ENCODE measurements around the gene GSN. TPM values are rescaled to one million over a fixed set of nuclear protein-coding genes. Genes with fewer than 3 reads are reported as not detected.
A peak's percentile ranks its signal among the peaks of the same experiment; 100 is the strongest.

The GSN gene
- total and polyA plus RNA-seq, 10 of the 15 experiments (the other 5 are each of a cell fraction or from before 2014, with no cell fraction given), result 0.66 to 9.2 (median 6.2) TPM

DNA sequence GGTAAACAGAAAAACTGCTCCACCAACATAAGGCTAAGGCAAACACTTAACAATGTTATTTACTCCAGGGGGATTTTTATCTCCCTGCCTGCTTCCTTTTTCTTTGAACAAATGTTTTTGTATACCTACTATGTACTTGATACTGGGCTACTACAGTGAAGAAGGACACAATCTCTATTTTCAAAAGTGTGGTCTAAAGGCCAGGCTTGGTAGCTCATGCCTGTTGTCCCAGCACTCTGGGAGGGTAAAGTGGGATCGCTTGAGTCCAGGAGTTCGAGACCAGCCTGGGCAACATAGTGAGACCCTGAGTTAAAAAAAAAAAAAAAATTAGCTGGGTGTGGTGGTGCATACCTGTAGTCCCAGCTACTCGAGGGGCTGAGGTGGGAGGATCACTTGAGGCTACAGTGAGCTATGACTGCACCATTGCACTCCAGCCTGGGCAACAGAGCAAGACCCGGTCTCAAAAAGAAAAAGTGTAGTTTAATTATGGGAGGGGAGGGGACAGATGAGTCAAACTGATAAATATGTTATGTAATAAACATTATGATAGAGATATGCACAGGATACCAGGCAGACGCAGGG, 98.7 kb downstream of the GSN start:
- CTCF ChIA-PET, result interaction anchor here (1.2 kb wide), 1 partner anchor 9 kb away, joined by 4 read pairs; no protein-coding TSS in a partner anchor
- SMC1A ChIA-PET (ENCODE audit: uncharacterized antibody, unreplicated experiment), result interaction anchor here (3.5 kb wide), 1 partner anchor 13 kb away, joined by 22 read pairs; no protein-coding TSS in a partner anchor
- FAIRE-seq (no peak), ATAC-seq (no peak), DNase-seq (ENCODE audit: low read depth, low spot score) (no peak)
- Histone ChIP-seq H3K27ac (ENCODE audit: control insufficient read depth, insufficient read depth) (no peak overlapping the region), H3K9ac (ENCODE audit: control insufficient read depth, insufficient read depth, low read length) (no peak overlapping the region), H3K36me3 (ENCODE audit: control insufficient read depth in 2 of 2, insufficient read depth in 2 of 2, low read length in 1 of 2) (no peaks in the 10 kb centered on the region), H3K9me3 (replicated peaks; ENCODE audit: control insufficient read depth, insufficient read depth, low read length) (no peaks in the 10 kb centered on the region; the same call in 2 of the 3 replicates), H3K79me2 (ENCODE audit: control insufficient read depth, insufficient read depth, low read length) (no peaks in the 10 kb centered on the region; the same call in 1 of the 2 replicates), H4K20me1 (ENCODE audit: control insufficient read depth, insufficient read depth) (no peaks in the 10 kb centered on the region), H3K4me2 (ENCODE audit: control insufficient read depth, insufficient read depth) (no peak overlapping the region), H3K4me1 (ENCODE audit: control insufficient read depth, insufficient read depth, low read length) (peaks cover 7% of the 10 kb centered on the region; the same call in 1 of the 2 replicates), H3K4me3 (no peak overlapping the region), H3K27me3 (replicated peaks in 1 of 2; ENCODE audit: control insufficient read depth in 2 of 2, insufficient read depth in 2 of 2, low read length in 1 of 2) (no peaks in the 10 kb centered on the region), H2AFZ (ENCODE audit: control insufficient read depth, low read depth, low read length) (no peak overlapping the region)
- intact Hi-C loops (cut with micrococcal nuclease; ENCODE audit: unreplicated experiment) (no loop called here), in situ Hi-C loops (cut with MboI) (no loop called here)
- no TSS peak for BruUV-seq (replicated peaks)
- RAD21 ChIA-PET (ENCODE audit: unreplicated experiment), result interaction anchor here (1.1 kb wide), 1 partner anchor 13 kb away, joined by 3 read pairs; no protein-coding TSS in a partner anchor
- 75% methylated on average over 5 of the region's 5 CpGs for WGBS (ENCODE audit: insufficient coverage, insufficient replicate concordance, low lambda C conversion rate, missing lambda C conversion rate)
- POLR2A ChIA-PET, result interaction anchor here (1.0 kb wide), 1 partner anchor 14 kb away, joined by 4 read pairs; no protein-coding TSS in a partner anchor
- TF ChIP-seq, protein P1, sequence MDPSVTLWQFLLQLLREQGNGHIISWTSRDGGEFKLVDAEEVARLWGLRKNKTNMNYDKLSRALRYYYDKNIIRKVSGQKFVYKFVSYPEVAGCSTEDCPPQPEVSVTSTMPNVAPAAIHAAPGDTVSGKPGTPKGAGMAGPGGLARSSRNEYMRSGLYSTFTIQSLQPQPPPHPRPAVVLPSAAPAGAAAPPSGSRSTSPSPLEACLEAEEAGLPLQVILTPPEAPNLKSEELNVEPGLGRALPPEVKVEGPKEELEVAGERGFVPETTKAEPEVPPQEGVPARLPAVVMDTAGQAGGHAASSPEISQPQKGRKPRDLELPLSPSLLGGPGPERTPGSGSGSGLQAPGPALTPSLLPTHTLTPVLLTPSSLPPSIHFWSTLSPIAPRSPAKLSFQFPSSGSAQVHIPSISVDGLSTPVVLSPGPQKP (IDR thresholded peaks at IDR 0.05; ENCODE audit: low read depth, low read length), result no peak

- Histone ChIP-seq H3K4me1 (ENCODE audit: control insufficient read depth, insufficient read depth, low read length) (peaks cover 7% of the 10 kb centered on the region; the same call in 1 of the 2 replicates), H3K27ac (ENCODE audit: control insufficient read depth, insufficient read depth) (no peak overlapping the region), H3K79me2 (ENCODE audit: control insufficient read depth, insufficient read depth, low read length) (no peaks in the 10 kb centered on the region; the same call in 1 of the 2 replicates), H3K9ac (ENCODE audit: control insufficient read depth, insufficient read depth, low read length) (no peak overlapping the region), H3K4me2 (ENCODE audit: control insufficient read depth, insufficient read depth) (peak overlapping the region; percentile 25), H2AFZ (ENCODE audit: control insufficient read depth, low read depth, low read length) (no peak overlapping the region), H4K20me1 (ENCODE audit: control insufficient read depth, insufficient read depth) (no peaks in the 10 kb centered on the region), H3K4me3 (peak overlapping the region; percentile 84; the same call in 1 of the 2 replicates), H3K36me3 (ENCODE audit: control insufficient read depth in 2 of 2, insufficient read depth in 2 of 2, low read length in 1 of 2) (no peaks in the 10 kb centered on the region), H3K9me3 (replicated peaks; ENCODE audit: control insufficient read depth, insufficient read depth, low read length) (no peaks in the 10 kb centered on the region; the same call in 2 of the 3 replicates), H3K27me3 (replicated peaks in 1 of 2; ENCODE audit: control insufficient read depth in 2 of 2, insufficient read depth in 2 of 2, low read length in 1 of 2) (no peaks in the 10 kb centered on the region)
- in situ Hi-C loops (cut with MboI) (no loop called here), intact Hi-C loops (cut with micrococcal nuclease; ENCODE audit: unreplicated experiment) (no loop called here)
- POLR2A ChIA-PET, result no interaction called here
- no peak for ATAC-seq
- SMC1A ChIA-PET (ENCODE audit: uncharacterized antibody, unreplicated experiment), result no interaction called here
- FAIRE-seq, result no peak
- CTCF ChIA-PET, result interaction anchor here (1.2 kb wide), 1 partner anchor 9 kb away, joined by 4 read pairs; no protein-coding TSS in a partner anchor
- RAD21 ChIA-PET (ENCODE audit: unreplicated experiment), result no interaction called here
- 87% methylated on average over 4 of the region's 4 CpGs for WGBS (ENCODE audit: insufficient coverage, insufficient replicate concordance, low lambda C conversion rate, missing lambda C conversion rate)
- no peak for DNase-seq (ENCODE audit: low read depth, low spot score)
- BruUV-seq (replicated peaks), result no TSS peak
- TF ChIP-seq BACH1 (IDR thresholded peaks at IDR 0.05; ENCODE audit: borderline replicate concordance) (no peak), RUNX3 (IDR thresholded peaks at IDR 0.05; ENCODE audit: low read length) (no peak), ZNF217 (IDR thresholded peaks at IDR 0.05) (no peak), TCF3 (IDR thresholded peaks at IDR 0.05; ENCODE audit: borderline replicate concordance, insufficient read depth, low read depth, low read length) (no peak), FOXM1 (IDR thresholded peaks at IDR 0.05; ENCODE audit: low read depth, low read length) (no peak), TAF1 (IDR thresholded peaks at IDR 0.05; ENCODE audit: borderline replicate concordance, low read depth, low read length) (no peak), SRF (IDR thresholded peaks at IDR 0.05; ENCODE audit: low read depth in 2 of 2, low read length in 2 of 2) (no peak), FOXK2 (IDR thresholded peaks at IDR 0.05) (no peak), MAX (IDR thresholded peaks at IDR 0.05; ENCODE audit: low read depth, low read length) (no peak), ZNF274 (IDR thresholded peaks at IDR 0.05; ENCODE audit: insufficient read depth, insufficient read length) (no peak)
- TF ChIP-seq, protein P2, sequence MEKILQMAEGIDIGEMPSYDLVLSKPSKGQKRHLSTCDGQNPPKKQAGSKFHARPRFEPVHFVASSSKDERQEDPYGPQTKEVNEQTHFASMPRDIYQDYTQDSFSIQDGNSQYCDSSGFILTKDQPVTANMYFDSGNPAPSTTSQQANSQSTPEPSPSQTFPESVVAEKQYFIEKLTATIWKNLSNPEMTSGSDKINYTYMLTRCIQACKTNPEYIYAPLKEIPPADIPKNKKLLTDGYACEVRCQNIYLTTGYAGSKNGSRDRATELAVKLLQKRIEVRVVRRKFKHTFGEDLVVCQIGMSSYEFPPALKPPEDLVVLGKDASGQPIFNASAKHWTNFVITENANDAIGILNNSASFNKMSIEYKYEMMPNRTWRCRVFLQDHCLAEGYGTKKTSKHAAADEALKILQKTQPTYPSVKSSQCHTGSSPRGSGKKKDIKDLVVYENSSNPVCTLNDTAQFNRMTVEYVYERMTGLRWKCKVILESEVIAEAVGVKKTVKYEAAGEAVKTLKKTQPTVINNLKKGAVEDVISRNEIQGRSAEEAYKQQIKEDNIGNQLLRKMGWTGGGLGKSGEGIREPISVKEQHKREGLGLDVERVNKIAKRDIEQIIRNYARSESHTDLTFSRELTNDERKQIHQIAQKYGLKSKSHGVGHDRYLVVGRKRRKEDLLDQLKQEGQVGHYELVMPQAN (conservative IDR thresholded peaks at IDR 0.05), result no peak
Measured at GRCh38 chr9:121367306-121368137, 99.6 kb downstream of the GSN start.
